Epithelial cell of esophagus (primary cell): ENCODE data around the gene STARD9.
A peak's percentile ranks its signal among the peaks of the same experiment; 100 is the strongest.
"Not testable (repeated sequence)": the region's sequence is repeated elsewhere in the genome, so short reads cannot be mapped to it uniquely, and the experiment has no call there.

Experiments used
- DNase-seq: peaks from one replicate; pipeline ENCODE4 v3.0.0; 2010; ENCODE audit warnings: low read depth
- H3K4me3 ChIP-seq: 2 replicates; pipeline ENCODE4 v1.5.1; 2011; ENCODE audit warnings: mild to moderate bottlenecking, low read length, control low read depth
- CTCF ChIP-seq: IDR thresholded peaks from 2 replicates; pipeline ENCODE4 v1.5.1; 2011; ENCODE audit warnings: low read depth, mild to moderate bottlenecking, low read length, control low read depth, inconsistent platforms; ENCODE audit not compliant: insufficient read depth; ENCODE audit errors: missing control alignments

Gene STARD9

GRCh38 chr15:42591238-42591934 is 16.0 kb downstream of the STARD9 start:
- peak; percentile 16 for DNase-seq
- TF ChIP-seq CTCF: peak; percentile 43
- H3K4me3 ChIP-seq: no peak overlapping the region

GRCh38 chr15:42592716-42593115 is 17.3 kb downstream of the STARD9 start:
- no peak for TF ChIP-seq CTCF
- H3K4me3 ChIP-seq: no peak overlapping the region
- no peak for DNase-seq

- TF ChIP-seq CTCF: no peak
- H3K4me3 ChIP-seq: no peak overlapping the region
- DNase-seq: no peak
Measured at GRCh38 chr15:42593143-42593542, 17.7 kb downstream of the STARD9 start.

- no peak for DNase-seq
- no peak for TF ChIP-seq CTCF
Measured at GRCh38 chr15:42594095-42594494, 18.7 kb downstream of the STARD9 start.

GRCh38 chr15:42595626-42596240 is 20.3 kb downstream of the STARD9 start:
- no peak for DNase-seq
- no peak overlapping the region for H3K4me3 ChIP-seq
- no peak for TF ChIP-seq CTCF

More at GRCh38 chr15:42594095-42594494, 18.7 kb downstream of the STARD9 start:
- no peak overlapping the region for H3K4me3 ChIP-seq

- H3K4me3 ChIP-seq: not testable (repeated sequence)
Measured at GRCh38 chr15:42601316-42601715, 25.9 kb downstream of the STARD9 start.

GRCh38 chr15:42602501-42602900 is 27.1 kb downstream of the STARD9 start:
- H3K4me3 ChIP-seq: no peak overlapping the region
- DNase-seq: no peak
- no peak for TF ChIP-seq CTCF

More at GRCh38 chr15:42601316-42601715, 25.9 kb downstream of the STARD9 start:
- not testable (repeated sequence) for DNase-seq
